Mucosa of descending colon (tissue), 3 donors: ENCODE data around the gene GNG14. TPM values are rescaled to one million over a fixed set of nuclear protein-coding genes. Genes with fewer than 3 reads are reported as not detected.

Experiments used
- ATAC-seq: fragments of 200-7000 bp; cut with Tn5 transposase; one replicate; pipeline ENCODE4 v1.9.1; 2020; ENCODE audit warnings: mild to moderate bottlenecking, moderate library complexity
- DNase-seq, 3 donors: peaks; one replicate each; pipeline ENCODE4 v3.0.0-alpha.2; 2020
- H3K36me3 ChIP-seq: fragments of 200-600 bp; one replicate; pipeline ENCODE4 v1.8.0; 2021; ENCODE audit warnings: low read depth, mild to moderate bottlenecking
- H3K4me1 ChIP-seq: fragments of 200-600 bp; one replicate; pipeline ENCODE4 v1.8.0; 2021; ENCODE audit warnings: low read depth, mild to moderate bottlenecking
- H3K4me3 ChIP-seq: fragments of 200-600 bp; one replicate; pipeline ENCODE4 v1.8.0; 2021; ENCODE audit warnings: mild to moderate bottlenecking
- H3K9me3 ChIP-seq: fragments of 200-600 bp; one replicate; pipeline ENCODE4 v1.8.0; 2021; ENCODE audit warnings: mild to moderate bottlenecking
- CTCF ChIP-seq: fragments of 200-600 bp; IDR thresholded peaks from one replicate; pipeline ENCODE4 v1.8.0; 2022; ENCODE audit warnings: antibody characterized with exemption, mild to moderate bottlenecking
- intact Hi-C, 2 donors: fragments of 100-400 bp; cut with DNase I in 1 of 2; cut with micrococcal nuclease in 1 of 2; formaldehyde crosslinking; loops; one replicate each; pipeline versions ENCODE4 v1.11.0 to v1.11.1; 2022; cut with DNase I, micrococcal nuclease
- total RNA-seq, 3 donors: library from RNA; stranded (reverse); fragmentation: NEBNext Ultra II Directional in 2 of 3; extraction: Animal tissue kit (Norgen Biotek cat#: 25700) in 2 of 3; gene quantifications; one replicate each; pipeline versions ENCODE4 v1.2.1 to v1.2.4, GENCODE V29; 2021 to 2023
- donor health status: DM: no; HTN: no; CAD: no; lungs with moderate emphysema.
- donor health status: DM: no; HTN: no; CAD: no.
- donor health status: DM: no; HTN: yes; CAD: no.

The GNG14 gene
- total RNA-seq, 3 donors from 2014 or later, result not detected

- no peaks in the 10 kb centered on the region for H3K9me3 ChIP-seq
- TF ChIP-seq CTCF, result peak; percentile 9
- intact Hi-C loops, result no loop called here
- ATAC-seq, result peak; percentile 82
- H3K36me3 ChIP-seq, result no peaks in the 10 kb centered on the region
- peak within 1 kb of the TSS; percentile 43 for H3K4me3 ChIP-seq
- peaks cover 30% of the 10 kb centered on the region for H3K4me1 ChIP-seq
- DNase-seq, result peak; percentile 84 to 93 (median 87)
Measured at GRCh38 chr19:12736995-12737834, 49.4 kb downstream of the GNG14 start, which contains the start of gene GET3. GET3 (plus strand) TSS chr19:12737497; CDS start chr19:12737506, 9 bp downstream.

GRCh38 chr19:12737835-12738351 is 50.1 kb downstream of the GNG14 start:
- intact Hi-C loops, result no loop called here
- Histone ChIP-seq H3K9me3 (no peaks in the 10 kb centered on the region), H3K4me3 (peak overlapping the region; percentile 43), H3K36me3 (no peaks in the 10 kb centered on the region), H3K4me1 (peaks cover 23% of the 10 kb centered on the region)
- ATAC-seq, result no peak
- no peak for TF ChIP-seq CTCF
- no peak for DNase-seq

Other genes with a start within 250 kb of the GNG14 start
- 1 to 10 TPM; 5.8 to 7.7 (median 7.3) TPM for gene ZNF443, start 247.0 kb upstream of the GNG14 start, total RNA-seq
- gene ZNF709, start 203.2 kb upstream of the GNG14 start, total RNA-seq, result 1 to 10 TPM; 1.2 to 3.3 (median 1.8) TPM
- 10 to 100 TPM; 13.9 to 22.5 (median 21.2) TPM for gene ZNF564, start 136.5 kb upstream of the GNG14 start, total RNA-seq
- 10 to 100 TPM in 1 of 3 donors, 1 to 10 TPM in 2; 8.6 to 11.3 (median 8.8) TPM for gene ZNF490, start 77.2 kb upstream of the GNG14 start, total RNA-seq
- 10 to 100 TPM; 22.5 to 29.7 (median 26.9) TPM for gene ZNF791, start 77.1 kb upstream of the GNG14 start, total RNA-seq
- gene MAN2B1, start 21.3 kb upstream of the GNG14 start, total RNA-seq, result 100 to 1,000 TPM in 1 of 3 donors, 10 to 100 TPM in 2; 92.7 to 104 (median 96.6) TPM
- 10 to 100 TPM in 1 of 3 donors, 1 to 10 TPM in 2; 6.4 to 13.4 (median 7.4) TPM for gene WDR83, start 21.2 kb upstream of the GNG14 start, total RNA-seq
- gene DHPS, start 6.1 kb upstream of the GNG14 start, total RNA-seq, result 10 to 100 TPM; 71.4 to 91.4 (median 88.9) TPM
- gene FBXW9, start 8.6 kb downstream of the GNG14 start, total RNA-seq, result 1 to 10 TPM; 6.0 to 8.9 (median 7.8) TPM
- 10 to 100 TPM; 48.9 to 73.3 (median 66.9) TPM for gene TNPO2, start 35.9 kb downstream of the GNG14 start, total RNA-seq
- 100 to 1,000 TPM; 122 to 164 (median 146) TPM for gene TRIR, start 46.7 kb downstream of the GNG14 start, total RNA-seq
- 10 to 100 TPM; 44.8 to 70.5 (median 50.0) TPM for gene GET3, start 49.5 kb downstream of the GNG14 start, total RNA-seq
- gene BEST2, start 63.8 kb downstream of the GNG14 start, total RNA-seq, result 100 to 1,000 TPM in 1 of 3 donors, 10 to 100 TPM in 2; 29.0 to 167 (median 32.2) TPM
- gene HOOK2, start 87.6 kb downstream of the GNG14 start, total RNA-seq, result 10 to 100 TPM; 52.2 to 91.9 (median 69.0) TPM
- gene JUNB, start 103.5 kb downstream of the GNG14 start, total RNA-seq, result 100 to 1,000 TPM; 170 to 191 (median 191) TPM
- 100 to 1,000 TPM; 225 to 266 (median 256) TPM for gene PRDX2, start 113.8 kb downstream of the GNG14 start, total RNA-seq
- 10 to 100 TPM in 1 of 3 donors, 1 to 10 TPM in 2; 1.5 to 10.4 (median 2.7) TPM for gene THSD8, start 114.1 kb downstream of the GNG14 start, total RNA-seq
- 10 to 100 TPM in 1 of 3 donors, 1 to 10 TPM in 2; 5.5 to 12.4 (median 6.5) TPM for gene RNASEH2A, start 118.6 kb downstream of the GNG14 start, total RNA-seq
- 1 to 10 TPM in 1 of 3 donors, under 1 TPM in 1, not detected in 1; 0.87 to 1.7 TPM for gene RTBDN, start 146.6 kb downstream of the GNG14 start, total RNA-seq
- gene MAST1, start 150.5 kb downstream of the GNG14 start, total RNA-seq, result 1 to 10 TPM in 2 of 3 donors, under 1 TPM in 1; 0.69 to 4.1 (median 1.2) TPM
- 10 to 100 TPM; 22.8 to 31.8 (median 30.3) TPM for gene DNASE2, start 193.5 kb downstream of the GNG14 start, total RNA-seq
- gene KLF1, start 199.2 kb downstream of the GNG14 start, total RNA-seq, result not detected
- 10 to 100 TPM; 24.2 to 27.2 (median 24.7) TPM for gene GCDH, start 203.2 kb downstream of the GNG14 start, total RNA-seq
- 1 to 10 TPM in 1 of 3 donors, not detected in 2; 1.2 TPM for gene SYCE2, start 231.3 kb downstream of the GNG14 start, total RNA-seq
- 10 to 100 TPM; 44.1 to 54.0 (median 48.1) TPM for gene FARSA, start 245.7 kb downstream of the GNG14 start, total RNA-seq